ENCODE measurements around the gene ARHGAP5.

ARHGAP5 gene

GRCh38 chr14:32189811-32190210 lies 112.7 kb downstream of the ARHGAP5 start:
- H3K36me3 Mint-ChIP-seq (ENCODE audit: low read depth): no peaks in the 10 kb centered on the region
- peaks cover 9% of the 10 kb centered on the region for H3K9me3 Mint-ChIP-seq
- no peak overlapping the region for H3K27ac Mint-ChIP-seq
- TF ChIP-seq CTCF (IDR thresholded peaks at IDR 0.05; ENCODE audit: unreplicated experiment in 3 of 3): no peak
- no peaks in the 10 kb centered on the region for H3K27me3 Mint-ChIP-seq (ENCODE audit: low read depth)
- H3K4me1 Mint-ChIP-seq: no peaks in the 10 kb centered on the region
- H3K4me3 Mint-ChIP-seq: no peak overlapping the region

GRCh38 chr14:32190673-32191072 lies 113.6 kb downstream of the ARHGAP5 start:
- no peaks in the 10 kb centered on the region for H3K27me3 Mint-ChIP-seq (ENCODE audit: low read depth)
- no peak for TF ChIP-seq CTCF (IDR thresholded peaks at IDR 0.05; ENCODE audit: unreplicated experiment in 3 of 3)
- H3K4me1 Mint-ChIP-seq: no peaks in the 10 kb centered on the region
- no peak overlapping the region for H3K27ac Mint-ChIP-seq
- no peaks in the 10 kb centered on the region for H3K36me3 Mint-ChIP-seq (ENCODE audit: low read depth)
- H3K4me3 Mint-ChIP-seq: no peak overlapping the region
- H3K9me3 Mint-ChIP-seq: peaks cover 5% of the 10 kb centered on the region

- no peaks in the 10 kb centered on the region for H3K27me3 Mint-ChIP-seq (ENCODE audit: low read depth)
- H3K4me1 Mint-ChIP-seq: no peaks in the 10 kb centered on the region
- no peak for TF ChIP-seq CTCF (IDR thresholded peaks at IDR 0.05; ENCODE audit: unreplicated experiment in 3 of 3)
- no peak overlapping the region for H3K27ac Mint-ChIP-seq
- no peaks in the 10 kb centered on the region for H3K9me3 Mint-ChIP-seq
- no peaks in the 10 kb centered on the region for H3K36me3 Mint-ChIP-seq (ENCODE audit: low read depth)
- no peak overlapping the region for H3K4me3 Mint-ChIP-seq
Measured at GRCh38 chr14:32192712-32193373, 115.7 kb downstream of the ARHGAP5 start.

GRCh38 chr14:32193532-32193931 lies 116.4 kb downstream of the ARHGAP5 start:
- Mint-ChIP-seq H3K4me3 (no peak overlapping the region), H3K27me3 (ENCODE audit: low read depth) (no peaks in the 10 kb centered on the region), H3K36me3 (ENCODE audit: low read depth) (no peaks in the 10 kb centered on the region), H3K27ac (no peak overlapping the region), H3K9me3 (no peaks in the 10 kb centered on the region), H3K4me1 (no peaks in the 10 kb centered on the region)
- TF ChIP-seq CTCF (IDR thresholded peaks at IDR 0.05; ENCODE audit: unreplicated experiment in 3 of 3): no peak

- no peak overlapping the region for H3K4me3 Mint-ChIP-seq
- H3K4me1 Mint-ChIP-seq: no peaks in the 10 kb centered on the region
- H3K27ac Mint-ChIP-seq: no peak overlapping the region
- no peaks in the 10 kb centered on the region for H3K36me3 Mint-ChIP-seq (ENCODE audit: low read depth)
- no peaks in the 10 kb centered on the region for H3K9me3 Mint-ChIP-seq
- TF ChIP-seq CTCF (IDR thresholded peaks at IDR 0.05; ENCODE audit: unreplicated experiment in 3 of 3): no peak
- no peaks in the 10 kb centered on the region for H3K27me3 Mint-ChIP-seq (ENCODE audit: low read depth)
Measured at GRCh38 chr14:32195636-32196035, 118.5 kb downstream of the ARHGAP5 start.

GRCh38 chr14:32197919-32198318 lies 120.8 kb downstream of the ARHGAP5 start:
- TF ChIP-seq CTCF (IDR thresholded peaks at IDR 0.05; ENCODE audit: unreplicated experiment in 3 of 3): no peak
- Mint-ChIP-seq H3K27ac (no peak overlapping the region), H3K36me3 (ENCODE audit: low read depth) (no peaks in the 10 kb centered on the region), H3K9me3 (no peaks in the 10 kb centered on the region), H3K4me1 (peaks cover 4% of the 10 kb centered on the region), H3K27me3 (ENCODE audit: low read depth) (no peaks in the 10 kb centered on the region), H3K4me3 (no peak overlapping the region)
